K562 (cell line): Measurements from ENCODE around the gene B3GALT4. TPM values are rescaled to one million over a fixed set of nuclear protein-coding genes. Genes with fewer than 3 reads are reported as not detected.
A peak's percentile ranks its signal among the peaks of the same experiment; 100 is the strongest.

ENCODE experiments used
- AFF1 ChIP-seq, 2 experiments: fragments of 450-650 bp; IDR thresholded peaks; 2 replicates each; pipeline ENCODE4 v1.6.1; 2018; ENCODE audit warnings: mild to moderate bottlenecking in 2 of 2, low read depth in 1 of 2; ENCODE audit not compliant: partially characterized antibody in 2 of 2
- CREB5 ChIP-seq: fragments of 250-450 bp; sonication (Bioruptor Pico); IDR thresholded peaks from 2 replicates; pipeline ENCODE4 v1.5.0; 2020; ENCODE audit warnings: mild to moderate bottlenecking
- MAX ChIP-seq: sonication (generic); formaldehyde crosslinking; IDR thresholded peaks from 2 replicates; pipeline ENCODE4 v1.9.0; 2022; ENCODE audit warnings: mild to moderate bottlenecking, missing genetic modification reagents
- MLX ChIP-seq, 2 experiments: fragments of 450-650 bp in 1 of 2; sonication (generic) in 1 of 2; formaldehyde crosslinking; conservative IDR thresholded peaks; 2 replicates each; pipeline versions ENCODE4 v1.4.0 to v1.8.1; 2020 to 2022; ENCODE audit warnings: mild to moderate bottlenecking in 1 of 2, missing genetic modification reagents in 1 of 2
- MNT ChIP-seq, 2 experiments: fragments of 450-650 bp; conservative IDR thresholded peaks; 2 replicates each; pipeline ENCODE4 v1.6.1; 2017; ENCODE audit warnings: mild to moderate bottlenecking in 2 of 2, moderate library complexity in 2 of 2
- USF1 ChIP-seq: sonication (generic); formaldehyde crosslinking; IDR thresholded peaks from 2 replicates; pipeline ENCODE4 v1.9.0; 2022; ENCODE audit warnings: mild to moderate bottlenecking, missing genetic modification reagents
- ZC3H8 ChIP-seq: fragments of 450-650 bp; IDR thresholded peaks from 2 replicates; pipeline ENCODE4 v1.6.1; 2017
- ZNF174 ChIP-seq: fragments of 250-450 bp; sonication (Bioruptor Pico); IDR thresholded peaks from 2 replicates; pipeline ENCODE4 v1.4.0; 2020; ENCODE audit warnings: mild to moderate bottlenecking
- ZNF518B ChIP-seq: fragments of 250-450 bp; sonication (Bioruptor Pico); IDR thresholded peaks from 2 replicates; pipeline ENCODE4 v1.5.0; 2021; ENCODE audit warnings: mild to moderate bottlenecking, moderate library complexity
- polyA plus RNA-seq, 8 experiments: library from polyadenylated mRNA; depleted of rRNA in 4 of 8; stranded (reverse) in 5 of 8; unstranded in 3 of 8; fragments of >200 nt; fragmentation: Nextera tagmentation in 2 of 8; fragmentation: Illumina TruSeq in 1 of 8; extraction: Ambion mirVana in 2 of 8; extraction: Trizol in 1 of 8; gene quantifications; 2 replicates each; pipeline versions ENCODE4 v1.2.1 to v1.2.3, GENCODE V29; 2011 to 2014; ENCODE audit warnings: inconsistent platforms in 1 of 8, missing spikeins in 1 of 8
- total RNA-seq, 7 experiments: library from RNA; depleted of rRNA in 6 of 7; stranded (reverse); fragments of >200 nt in 6 of 7; fragmentation: Illumina TruSeq in 2 of 7; extraction: Trizol in 2 of 7; gene quantifications; 2 replicates each; pipeline versions ENCODE4 v1.2.1 to v1.2.3, GENCODE V29; 2011 to 2021; ENCODE audit warnings: low replicate concordance in 1 of 7

The B3GALT4 gene
- total and polyA plus RNA-seq, 9 of the 15 experiments (the other 6 are each of a cell fraction or from before 2014, with no cell fraction given) = 0.11 to 1.3 (median 0.53) TPM; not detected in 1

- TF ChIP-seq ZNF518B (CRISPR knock-in tag) (no peak), ZNF174 (no peak), ZC3H8 (0 out of 2 replicates have a peak, but pooled peaks have one; percentile 27), MNT (conservative IDR thresholded peaks at IDR 0.05) (peak; percentile 78; a peak in 3 of 4 replicates), USF1 (CRISPR knock-in tag) (peak; percentile 81), AFF1 (IDR thresholded peaks at IDR 0.05; ENCODE audit: low read depth in 1 of 2, partially characterized antibody in 2 of 2) (peak in 1 of 2 experiments; percentile 24), MLX (CRISPR knock-in tag; conservative IDR thresholded peaks at IDR 0.05) (peak in 1 of 2 experiments; percentile 68; a peak in 1 of 4 replicates), CREB5 (CRISPR knock-in tag) (peak; percentile 53; the same call in 1 of the 2 replicates), MAX (CRISPR knock-in tag) (peak; percentile 40)
Observed at GRCh38 chr6:33314515-33314942, 37.6 kb downstream of the B3GALT4 start (continued).
